ENCODE measurements around the gene LSM14B.

GRCh38 chr20:62162765-62163484, 40.6 kb downstream of the LSM14B start:
- TF ChIP-seq ARNTL (CRISPR knock-in tag; IDR thresholded peaks at IDR 0.05; ENCODE audit: borderline replicate concordance, low read depth) (no peak), PPARA (CRISPR knock-in tag; IDR thresholded peaks at IDR 0.05; ENCODE audit: borderline replicate concordance) (no peak), CSRNP3 (CRISPR knock-in tag; IDR thresholded peaks at IDR 0.05) (no peak), SNAI2 (CRISPR knock-in tag; IDR thresholded peaks at IDR 0.05) (no peak)

Data from SK-N-SH treated with all-trans-retinoic acid at 6 μM for 48 hours (cell line).